Keratinocyte (primary cell): Measurements from ENCODE around the gene HIRA.

Source experiments
- CTCF ChIP-seq, 3 experiments: IDR thresholded peaks in 1 of 3; conservative IDR thresholded peaks in 1 of 3; optimal IDR thresholded peaks in 1 of 3; 2 replicates in 2 of 3; 3 replicates in 1 of 3; pipeline versions ENCODE3 to v1.5.1; 2011; ENCODE audit warnings: low read length in 3 of 3, mild to moderate bottlenecking in 3 of 3, moderate library complexity in 2 of 3, control low read depth in 1 of 3, inconsistent platforms in 1 of 3; ENCODE audit not compliant: insufficient read depth in 2 of 3; ENCODE audit errors: extremely low read depth in 1 of 3
- EZH2 ChIP-seq: IDR thresholded peaks from one replicate; pipeline ENCODE4 v1.6.1; 2012; ENCODE audit warnings: inconsistent platforms, mild to moderate bottlenecking, low read length, moderate library complexity

- TF ChIP-seq CTCF (optimal IDR thresholded peaks at IDR 0.05 in 1 of 3, IDR thresholded peaks at IDR 0.05 in 1 of 3, conservative IDR thresholded peaks at IDR 0.05 in 1 of 3; ENCODE audit: extremely low read depth in 1 of 3, insufficient read depth in 2 of 3, low read length in 3 of 3) (no peak), EZH2 (no peak)
Measured at GRCh38 chr22:19411690-19412045, 19.9 kb downstream of the HIRA start.
